EH (cell line): ENCODE results near the gene MYBPHL.
A peak's percentile ranks its signal among the peaks of the same experiment; 100 is the strongest.

ENCODE experiments used
- DNase-seq: peaks from one replicate; pipeline ENCODE4 v3.0.0-alpha.2; 2015; ENCODE audit warnings: low read depth

The MYBPHL gene

GRCh38 chr1:109251277-109252166, 55.3 kb downstream of the MYBPHL start:
- no peak for DNase-seq

GRCh38 chr1:109250454-109251276, 56.1 kb downstream of the MYBPHL start:
- DNase-seq, result no peak

- DNase-seq, result peak; percentile 14
Observed at GRCh38 chr1:109249654-109250401, 57.0 kb downstream of the MYBPHL start.

GRCh38 chr1:109248797-109249629, 57.8 kb downstream of the MYBPHL start, which contains the start of gene CELSR2:
Gene CELSR2, plus strand, starts transcription at chr1:109249539. Its CDS starts 541 bp downstream, at chr1:109250080.
- DNase-seq, result peak; percentile 71

GRCh38 chr1:109248444-109248796, 58.4 kb downstream of the MYBPHL start:
- DNase-seq, result no peak

GRCh38 chr1:109247401-109248365, 59.1 kb downstream of the MYBPHL start:
- DNase-seq, result no peak

GRCh38 chr1:109246141-109246551, 60.7 kb downstream of the MYBPHL start:
- no peak for DNase-seq

- DNase-seq, result no peak
Observed at GRCh38 chr1:109243860-109244552, 62.8 kb downstream of the MYBPHL start.

GRCh38 chr1:109243221-109243620, 63.6 kb downstream of the MYBPHL start:
- peak; percentile 16 for DNase-seq

- DNase-seq, result peak; percentile 34
Observed at GRCh38 chr1:109242387-109242786, 64.4 kb downstream of the MYBPHL start.
